Neural progenitor cell (in vitro differentiated cells): Measurements from ENCODE around the gene CD9.

Experiments
- EZH2 ChIP-seq: fragments of 200-600 bp; sonication (generic); IDR thresholded peaks from 2 replicates; pipeline ENCODE4 v1.6.1; 2017; ENCODE audit warnings: antibody characterized with exemption, mild to moderate bottlenecking, moderate library complexity
- EZH2phosphoT487 ChIP-seq: fragments of 200-600 bp; sonication (generic); IDR thresholded peaks from 2 replicates; pipeline ENCODE4 v1.6.1; 2017; ENCODE audit warnings: antibody characterized with exemption
- TF ChIP-seq, protein P1 (sequence below): fragments of 200-600 bp; sonication (generic); IDR thresholded peaks from 2 replicates; pipeline ENCODE4 v1.5.1; 2017; ENCODE audit warnings: antibody characterized with exemption, mild to moderate bottlenecking

GRCh38 chr12:6198051-6198450, 2.1 kb upstream of the CD9 start:
- TF ChIP-seq EZH2phosphoT487 (no peak), EZH2 (no peak)
- TF ChIP-seq, protein P1, sequence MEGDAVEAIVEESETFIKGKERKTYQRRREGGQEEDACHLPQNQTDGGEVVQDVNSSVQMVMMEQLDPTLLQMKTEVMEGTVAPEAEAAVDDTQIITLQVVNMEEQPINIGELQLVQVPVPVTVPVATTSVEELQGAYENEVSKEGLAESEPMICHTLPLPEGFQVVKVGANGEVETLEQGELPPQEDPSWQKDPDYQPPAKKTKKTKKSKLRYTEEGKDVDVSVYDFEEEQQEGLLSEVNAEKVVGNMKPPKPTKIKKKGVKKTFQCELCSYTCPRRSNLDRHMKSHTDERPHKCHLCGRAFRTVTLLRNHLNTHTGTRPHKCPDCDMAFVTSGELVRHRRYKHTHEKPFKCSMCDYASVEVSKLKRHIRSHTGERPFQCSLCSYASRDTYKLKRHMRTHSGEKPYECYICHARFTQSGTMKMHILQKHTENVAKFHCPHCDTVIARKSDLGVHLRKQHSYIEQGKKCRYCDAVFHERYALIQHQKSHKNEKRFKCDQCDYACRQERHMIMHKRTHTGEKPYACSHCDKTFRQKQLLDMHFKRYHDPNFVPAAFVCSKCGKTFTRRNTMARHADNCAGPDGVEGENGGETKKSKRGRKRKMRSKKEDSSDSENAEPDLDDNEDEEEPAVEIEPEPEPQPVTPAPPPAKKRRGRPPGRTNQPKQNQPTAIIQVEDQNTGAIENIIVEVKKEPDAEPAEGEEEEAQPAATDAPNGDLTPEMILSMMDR = no peak
